ENCODE results near the gene GPX4.

The GPX4 gene

GRCh38 chr19:1117654-1118053 is 13.9 kb downstream of the GPX4 start:
- TF ChIP-seq CTCF (IDR thresholded peaks at IDR 0.05; ENCODE audit: low read depth, low read length, missing control alignments), result no peak
- in situ Hi-C loops (cut with HindIII; ENCODE audit: low sequenced_read_pairs), result no loop called here

DNA sequence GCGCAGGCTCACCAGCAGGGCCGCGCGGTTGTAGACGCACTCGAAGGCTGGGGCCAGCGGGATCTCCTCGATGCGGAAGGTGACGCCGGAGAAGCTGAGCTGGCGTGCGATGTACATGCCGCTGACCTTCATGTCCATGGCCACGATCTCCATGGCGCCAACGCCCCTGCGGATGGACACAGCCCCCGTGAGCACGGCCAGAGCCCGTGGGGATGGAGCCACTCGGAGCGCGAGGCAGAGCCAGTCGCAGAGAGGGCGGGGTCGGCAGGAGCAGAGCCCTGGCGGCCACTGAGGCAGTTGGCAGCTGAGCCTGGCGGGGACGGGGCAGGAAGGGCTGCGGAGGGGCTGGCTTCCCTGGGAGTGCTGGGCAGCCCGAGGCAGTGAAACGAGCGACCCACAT is 15.2 kb downstream of the GPX4 start:
- TF ChIP-seq CTCF (IDR thresholded peaks at IDR 0.05; ENCODE audit: low read depth, low read length, missing control alignments), result no peak
- in situ Hi-C loops (cut with HindIII; ENCODE audit: low sequenced_read_pairs), result no loop called here
- H3K4me3 ChIP-seq (ENCODE audit: low read depth, low read length), result no peak overlapping the region
- no peak for DNase-seq (ENCODE audit: low read depth)

More at GRCh38 chr19:1117654-1118053, 13.9 kb downstream of the GPX4 start:
- no peak overlapping the region for H3K4me3 ChIP-seq (ENCODE audit: low read depth, low read length)
- no peak for DNase-seq (ENCODE audit: low read depth)

DNA sequence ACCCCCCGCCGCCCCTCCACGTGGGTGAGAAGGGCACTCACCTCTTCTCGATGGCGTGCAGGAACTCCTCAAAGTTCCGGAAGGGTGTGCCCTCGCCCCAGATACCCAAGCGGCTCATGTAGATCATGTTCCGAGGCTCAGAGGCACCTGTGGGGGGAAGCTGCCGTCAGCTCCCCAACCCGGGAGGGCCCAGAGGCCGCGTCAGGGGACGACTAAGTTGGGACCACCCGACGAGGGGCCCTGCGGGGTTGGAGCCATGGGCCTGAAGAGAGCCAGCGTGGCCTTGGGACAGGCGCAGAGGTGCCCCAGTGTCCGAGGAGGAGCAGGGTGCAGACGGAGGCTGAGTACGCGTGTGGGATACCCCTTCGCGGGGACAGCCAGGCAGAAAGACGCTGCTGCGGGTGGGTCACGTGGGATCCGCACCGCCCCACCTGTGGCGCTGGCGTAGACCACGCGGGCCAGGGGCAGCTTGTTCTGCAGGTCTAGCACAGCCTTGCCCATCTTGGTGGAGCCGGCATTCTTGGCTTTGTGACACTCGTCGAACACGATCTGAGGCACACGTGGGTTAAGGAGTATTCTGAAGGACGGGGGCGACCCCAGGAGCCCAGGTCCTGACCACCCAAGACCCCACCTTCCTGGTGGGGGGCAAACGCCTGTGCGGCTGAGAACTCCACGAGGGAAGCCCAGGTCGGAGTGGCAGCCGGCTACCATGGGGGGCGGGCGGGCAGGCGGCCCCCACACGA is 15.9 kb downstream of the GPX4 start:
- no peak for TF ChIP-seq CTCF (IDR thresholded peaks at IDR 0.05; ENCODE audit: low read depth, low read length, missing control alignments)
- no peak overlapping the region for H3K4me3 ChIP-seq (ENCODE audit: low read depth, low read length)
- in situ Hi-C loops (cut with HindIII; ENCODE audit: low sequenced_read_pairs), result no loop called here

DNA sequence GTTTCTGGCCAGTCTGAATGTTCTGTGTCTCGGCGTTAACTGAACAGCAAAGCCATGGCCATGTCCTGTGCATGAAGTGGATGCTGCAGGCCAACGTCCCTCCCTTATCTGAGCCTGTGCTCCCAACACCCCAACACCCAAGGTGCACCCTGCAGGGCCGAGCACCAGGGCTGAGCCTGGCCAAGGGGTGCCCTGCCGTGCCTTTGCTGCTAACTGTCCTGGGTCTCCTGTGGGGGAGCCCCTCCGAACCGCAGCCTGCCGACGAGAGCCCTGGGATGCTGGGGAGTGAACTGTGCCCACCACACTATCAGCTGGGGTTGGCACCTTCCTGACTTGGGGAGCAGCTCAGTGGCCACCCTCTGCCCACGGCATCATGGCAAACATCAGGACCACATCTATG is 17.6 kb downstream of the GPX4 start:
- TF ChIP-seq CTCF (IDR thresholded peaks at IDR 0.05; ENCODE audit: low read depth, low read length, missing control alignments), result no peak
- H3K4me3 ChIP-seq (ENCODE audit: low read depth, low read length), result no peak overlapping the region
- in situ Hi-C loops (cut with HindIII; ENCODE audit: low sequenced_read_pairs), result no loop called here
- DNase-seq (ENCODE audit: low read depth), result no peak

More for the DNA sequence above, 15.9 kb downstream of the GPX4 start:
- DNase-seq (ENCODE audit: low read depth), result no peak

- DNase-seq (ENCODE audit: low read depth), result no peak
- in situ Hi-C loops (cut with HindIII; ENCODE audit: low sequenced_read_pairs), result no loop called here
- no peak for TF ChIP-seq CTCF (IDR thresholded peaks at IDR 0.05; ENCODE audit: low read depth, low read length, missing control alignments)
- no peak overlapping the region for H3K4me3 ChIP-seq (ENCODE audit: low read depth, low read length)
Observed at GRCh38 chr19:1122021-1122971, 18.5 kb downstream of the GPX4 start.

GRCh38 chr19:1122972-1123363 is 19.2 kb downstream of the GPX4 start:
- no peak for DNase-seq (ENCODE audit: low read depth)
- in situ Hi-C loops (cut with HindIII; ENCODE audit: low sequenced_read_pairs), result no loop called here
- no peak overlapping the region for H3K4me3 ChIP-seq (ENCODE audit: low read depth, low read length)
- TF ChIP-seq CTCF (IDR thresholded peaks at IDR 0.05; ENCODE audit: low read depth, low read length, missing control alignments), result no peak

All from astrocyte of the cerebellum (primary cell).